ENCODE results near the gene NELL1.

GRCh38 chr11:21372672-21373071 is 703.3 kb downstream of the NELL1 start:
- no peak for TF ChIP-seq REST (IDR thresholded peaks at IDR 0.05; ENCODE audit: insufficient replicate concordance, low read depth)
- TF ChIP-seq, protein P1, sequence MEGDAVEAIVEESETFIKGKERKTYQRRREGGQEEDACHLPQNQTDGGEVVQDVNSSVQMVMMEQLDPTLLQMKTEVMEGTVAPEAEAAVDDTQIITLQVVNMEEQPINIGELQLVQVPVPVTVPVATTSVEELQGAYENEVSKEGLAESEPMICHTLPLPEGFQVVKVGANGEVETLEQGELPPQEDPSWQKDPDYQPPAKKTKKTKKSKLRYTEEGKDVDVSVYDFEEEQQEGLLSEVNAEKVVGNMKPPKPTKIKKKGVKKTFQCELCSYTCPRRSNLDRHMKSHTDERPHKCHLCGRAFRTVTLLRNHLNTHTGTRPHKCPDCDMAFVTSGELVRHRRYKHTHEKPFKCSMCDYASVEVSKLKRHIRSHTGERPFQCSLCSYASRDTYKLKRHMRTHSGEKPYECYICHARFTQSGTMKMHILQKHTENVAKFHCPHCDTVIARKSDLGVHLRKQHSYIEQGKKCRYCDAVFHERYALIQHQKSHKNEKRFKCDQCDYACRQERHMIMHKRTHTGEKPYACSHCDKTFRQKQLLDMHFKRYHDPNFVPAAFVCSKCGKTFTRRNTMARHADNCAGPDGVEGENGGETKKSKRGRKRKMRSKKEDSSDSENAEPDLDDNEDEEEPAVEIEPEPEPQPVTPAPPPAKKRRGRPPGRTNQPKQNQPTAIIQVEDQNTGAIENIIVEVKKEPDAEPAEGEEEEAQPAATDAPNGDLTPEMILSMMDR (IDR thresholded peaks at IDR 0.05; ENCODE audit: insufficient read depth, low read length): no peak
- TF ChIP-seq GABPA (IDR thresholded peaks at IDR 0.05; ENCODE audit: low read depth): no peak
- no peak for TF ChIP-seq SPI1 (IDR thresholded peaks at IDR 0.05; ENCODE audit: borderline replicate concordance, low read depth)
